GM19395 (cell line): ENCODE measurements around the gene SMG6.

Experiments used
- ATAC-seq: cut with Tn5 transposase; IDR thresholded peaks from one replicate; pipeline ENCODE4 v1.9.1; 2021; ENCODE audit warnings: mild to moderate bottlenecking, moderate library complexity; ENCODE audit not compliant: unreplicated experiment

Gene SMG6

DNA sequence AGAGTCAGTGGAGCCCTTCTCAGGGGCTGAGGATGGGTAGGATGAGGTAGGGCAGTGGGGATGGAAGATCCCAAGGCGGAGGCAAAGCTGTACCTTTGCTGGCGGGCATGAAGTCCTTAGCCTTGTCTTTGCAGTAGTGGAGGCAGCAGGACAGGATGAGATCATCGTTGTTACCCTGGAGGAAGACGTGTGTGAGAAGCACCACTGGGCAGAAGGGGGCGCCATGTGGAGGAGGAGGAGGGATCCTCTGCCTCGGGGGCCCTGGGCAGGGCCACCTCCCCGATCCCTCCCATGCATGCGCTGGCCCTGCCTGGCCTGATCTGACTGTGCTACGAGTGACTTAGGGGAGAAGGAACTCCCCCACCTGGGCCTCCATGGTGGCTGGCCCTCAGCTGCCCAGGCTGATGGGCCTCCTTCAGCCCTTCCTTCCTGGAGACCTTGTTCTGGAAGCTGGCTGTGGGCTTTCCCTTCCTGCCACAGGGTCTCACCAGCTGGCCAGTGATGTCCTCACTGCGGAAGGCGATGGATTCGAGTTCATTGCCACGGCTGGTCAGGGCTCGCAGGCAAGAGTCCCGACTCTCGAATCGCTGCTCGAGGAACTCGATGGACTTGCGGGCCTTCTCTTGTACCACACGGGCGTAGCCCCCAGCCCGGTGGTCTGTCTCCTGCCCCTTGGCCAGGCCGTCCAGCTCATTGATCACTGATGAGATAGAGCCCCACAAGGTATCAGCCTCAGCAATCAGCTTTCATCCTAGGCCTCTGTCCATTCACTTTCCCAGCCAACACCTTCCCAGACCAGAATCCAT, 238.4 kb downstream of the SMG6 start:
- ATAC-seq, result no peak

DNA sequence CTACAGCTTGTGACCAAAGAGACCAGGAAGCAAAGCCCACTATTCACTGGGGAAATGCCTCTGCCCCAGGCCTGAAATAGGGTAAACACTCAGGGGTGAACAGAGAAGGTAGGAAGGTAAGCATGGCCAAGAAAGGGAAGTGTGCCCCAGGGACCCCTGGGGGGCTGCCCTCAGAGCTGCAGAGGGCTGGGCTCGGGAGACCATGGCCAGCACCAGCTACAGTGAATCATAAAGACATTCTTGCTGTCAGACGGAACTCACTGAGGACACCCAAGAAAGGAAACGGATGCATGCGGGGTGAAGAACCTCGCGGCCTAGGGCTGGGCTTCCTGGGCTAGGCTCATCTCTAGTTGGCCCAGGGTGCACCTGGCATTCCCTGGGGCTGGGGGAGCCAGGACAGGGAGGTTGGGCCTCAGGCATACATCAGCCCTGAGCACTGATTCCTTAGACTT, 239.0 kb downstream of the SMG6 start:
- ATAC-seq, result no peak

- no peak for ATAC-seq
Observed at GRCh38 chr17:2064147-2064489, 239.5 kb downstream of the SMG6 start.

- no peak for ATAC-seq
Observed at GRCh38 chr17:2063261-2064146, 240.1 kb downstream of the SMG6 start.

DNA sequence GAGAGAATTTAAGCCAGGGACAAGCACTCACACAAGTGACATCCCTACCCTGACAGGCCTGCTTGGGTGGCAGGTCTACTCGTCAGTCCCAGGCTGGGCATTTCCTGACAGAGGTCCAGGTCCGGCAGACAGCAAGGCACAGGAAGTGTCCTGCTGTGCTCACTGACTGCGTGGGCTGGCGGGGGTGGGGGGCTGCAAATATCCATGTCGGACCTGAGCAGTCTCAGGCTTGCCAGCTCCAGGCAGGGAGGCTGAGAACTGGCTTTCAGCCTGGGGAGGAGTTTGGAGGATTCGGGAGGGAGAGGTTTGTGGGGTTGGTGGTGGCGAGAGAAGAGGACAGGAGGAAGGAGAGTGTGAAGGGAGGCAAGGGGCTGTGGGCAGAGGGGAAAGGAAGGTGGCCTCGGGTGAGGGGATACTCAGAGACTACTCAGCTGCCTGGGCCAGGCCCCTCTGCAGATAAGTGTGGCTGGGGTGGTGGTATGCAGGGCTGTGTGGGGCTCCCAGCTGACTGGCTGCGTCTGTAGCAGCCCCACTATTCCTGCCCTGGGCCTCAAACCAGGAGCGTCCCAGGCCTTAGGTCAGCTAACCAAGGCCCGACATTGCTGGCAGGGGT, 240.9 kb downstream of the SMG6 start:
- ATAC-seq, result no peak

DNA sequence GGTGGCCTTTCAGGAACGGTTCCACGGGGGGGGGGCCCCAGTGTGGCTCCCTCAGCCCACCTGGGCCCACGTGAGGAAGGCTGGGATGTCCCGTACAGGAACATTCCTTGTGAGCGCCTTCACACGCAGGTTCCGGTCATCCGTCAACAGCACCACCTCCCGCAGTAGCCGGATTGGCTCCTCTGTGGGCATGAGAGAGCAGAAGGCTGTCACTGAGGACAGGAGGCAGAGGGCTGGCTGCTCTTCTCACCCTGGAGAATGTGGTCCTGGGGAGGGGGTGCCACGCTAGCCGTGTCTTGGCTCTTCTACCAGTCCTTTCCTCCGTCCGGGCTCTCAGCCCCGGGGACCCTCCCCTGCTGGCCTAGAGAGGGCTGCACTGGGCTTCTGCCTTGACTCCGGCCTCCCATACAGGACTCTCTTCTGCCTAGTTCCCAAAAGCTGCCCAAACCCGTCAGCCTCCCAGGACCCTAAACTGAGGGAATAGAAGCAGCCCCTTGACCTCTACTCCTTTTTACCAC, 242.1 kb downstream of the SMG6 start:
- ATAC-seq, result no peak

DNA sequence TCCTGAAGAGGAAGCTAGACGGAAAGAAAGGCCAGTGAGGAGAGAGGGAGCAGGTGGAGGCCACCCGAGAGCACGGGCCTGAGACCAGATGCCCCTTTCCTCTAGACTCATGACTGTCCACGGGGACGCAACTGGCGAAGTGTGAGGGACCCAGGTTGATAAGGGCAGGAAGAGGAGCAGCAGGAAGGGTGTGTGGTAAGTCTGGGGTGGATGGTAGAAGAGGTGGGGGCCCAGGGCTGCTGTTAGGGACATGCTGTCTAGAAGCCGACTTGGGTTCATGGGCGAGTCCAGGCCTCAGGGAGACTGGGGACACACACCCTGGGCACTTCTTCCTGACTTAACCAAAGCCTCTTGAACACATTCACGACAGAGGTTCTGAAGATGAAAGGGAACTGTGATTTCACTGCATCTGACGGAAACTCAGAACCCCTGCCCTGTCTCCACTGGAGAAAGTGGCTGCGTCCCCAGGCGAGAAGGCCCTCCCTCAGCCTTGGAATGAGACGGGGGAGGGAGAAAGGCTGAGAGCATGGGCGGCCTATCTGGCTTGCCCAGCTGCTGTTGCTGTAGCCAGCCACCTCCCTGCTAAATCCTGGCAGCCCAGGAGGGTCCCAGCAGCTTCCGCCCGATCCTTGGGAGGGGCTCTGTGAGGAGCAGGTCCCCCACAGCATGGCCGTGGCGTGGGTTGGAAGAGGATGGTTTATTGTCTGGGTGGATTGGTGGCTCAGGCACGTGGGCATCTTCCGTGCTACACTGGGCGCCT, 242.7 kb downstream of the SMG6 start:
- ATAC-seq, result no peak

DNA sequence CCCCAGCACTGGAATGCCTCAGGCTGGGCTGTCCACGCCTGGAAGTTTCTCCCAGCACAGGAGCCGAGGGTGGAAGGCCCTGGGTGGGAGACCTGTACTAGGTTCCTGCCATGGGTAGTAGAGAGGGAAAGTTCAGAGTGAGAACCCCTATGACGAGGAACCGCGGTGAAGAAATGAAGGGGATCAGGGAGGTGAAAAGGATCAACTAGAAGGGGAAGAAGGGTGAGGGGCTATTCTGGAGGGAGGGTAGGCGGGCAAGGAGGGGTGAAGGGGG, 243.3 kb downstream of the SMG6 start:
- no peak for ATAC-seq

DNA sequence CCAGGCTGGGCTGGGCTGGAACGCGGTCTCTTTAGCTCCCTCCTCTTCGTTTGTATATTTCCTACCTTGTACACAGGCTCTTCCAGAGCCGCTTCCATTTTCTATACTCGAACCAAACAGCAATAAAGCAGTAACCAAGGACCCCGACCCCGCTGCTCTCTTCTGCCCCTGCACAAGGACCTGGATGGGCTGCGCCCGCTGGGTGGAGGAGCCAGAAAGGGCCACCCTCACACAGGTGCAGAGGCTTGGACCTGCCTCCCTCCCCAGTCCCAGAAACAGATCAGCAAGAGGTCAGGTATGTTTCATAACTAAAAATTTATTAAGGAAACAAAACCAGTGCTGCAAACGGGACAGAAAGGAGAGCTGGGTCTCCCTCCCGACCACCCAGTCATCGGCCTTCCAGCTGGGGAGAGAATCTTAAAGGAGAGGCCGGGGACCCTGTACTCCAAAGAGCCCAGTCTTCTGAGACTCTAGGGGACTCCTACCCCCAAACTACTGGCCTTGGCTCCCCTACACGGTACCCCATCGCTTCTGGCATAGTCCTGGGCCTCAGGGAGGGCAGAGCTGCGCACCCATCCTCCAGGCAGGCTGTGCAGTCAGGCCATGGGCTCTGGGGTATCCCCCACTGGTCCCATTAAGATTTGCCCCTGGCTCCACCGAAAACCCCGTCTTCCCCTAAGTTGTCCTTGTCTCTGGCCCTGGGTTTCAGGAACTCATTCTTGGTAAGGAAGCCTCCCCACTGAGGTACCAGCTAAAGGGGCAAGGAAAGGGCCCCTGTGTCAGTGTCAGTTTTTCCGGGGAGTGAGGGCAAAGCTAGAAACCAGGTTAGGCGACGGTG, 243.8 kb downstream of the SMG6 start:
- ATAC-seq, result no peak

- ATAC-seq, result no peak
Observed at GRCh38 chr17:2058586-2059546, 244.7 kb downstream of the SMG6 start.

GRCh38 chr17:2057760-2058585, 245.6 kb downstream of the SMG6 start:
- ATAC-seq, result no peak

GRCh38 chr17:2057175-2057759, 246.3 kb downstream of the SMG6 start:
- no peak for ATAC-seq

GRCh38 chr17:2056206-2057174, 247.1 kb downstream of the SMG6 start:
- no peak for ATAC-seq

- ATAC-seq, result no peak
Observed at GRCh38 chr17:2055292-2056205, 248.0 kb downstream of the SMG6 start.

DNA sequence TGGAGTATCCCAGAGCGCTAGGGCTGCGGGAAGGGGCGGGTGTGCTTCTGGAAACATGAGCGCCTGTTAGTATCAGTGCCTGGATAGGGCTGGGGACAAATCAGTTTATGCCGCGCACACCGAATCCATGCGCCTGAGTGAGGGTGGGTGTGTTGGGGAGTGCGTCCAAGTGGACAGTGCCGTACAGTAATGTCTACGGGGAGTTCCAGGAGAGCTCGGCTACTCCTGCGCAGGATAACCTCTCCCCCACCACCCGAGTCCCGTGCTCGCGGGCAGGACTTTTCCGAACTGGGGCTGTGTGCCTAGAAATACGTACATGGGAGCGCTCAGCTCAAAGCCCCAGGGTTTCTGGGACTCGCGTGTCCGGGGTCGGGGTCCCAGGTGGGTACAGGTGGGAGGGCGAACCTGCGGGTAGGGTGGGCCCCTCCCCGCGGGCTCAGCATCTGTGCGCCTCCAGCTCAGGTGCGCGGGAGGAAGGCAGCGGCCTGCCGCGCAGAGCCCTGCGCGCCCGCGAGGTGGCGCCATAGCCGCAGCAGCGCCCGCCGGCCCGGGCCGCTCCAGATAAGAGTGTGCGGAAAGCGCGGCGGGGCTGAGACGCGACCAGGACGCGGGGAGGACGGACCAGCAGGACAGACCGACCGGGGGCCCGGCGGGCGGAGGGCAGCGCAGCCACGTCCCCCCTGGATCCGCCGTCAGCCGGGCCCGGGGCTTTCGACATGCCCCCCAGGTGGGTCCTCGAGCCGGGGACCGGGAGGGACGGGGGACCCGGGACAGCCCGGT, 248.9 kb downstream of the SMG6 start, which contains the start of gene HIC1:
TSS of gene HIC1 (plus strand) at position 592 of the 780 bp plus-strand sequence. CDS start 1,588 bp downstream, outside the sequence.
- ATAC-seq, result no peak
